Uterus (tissue), 2 donors: ENCODE data around the gene MAPKAPK2.

Experiments
- POLR2A ChIP-seq, 2 donors: fragments of 450-650 bp; IDR thresholded peaks; one replicate each; pipeline ENCODE4 v1.6.1; 2016; ENCODE audit warnings: antibody characterized with exemption in 2 of 2, mild to moderate bottlenecking in 1 of 2, moderate library complexity in 1 of 2
- TF ChIP-seq, protein P1 (sequence below), 4 experiments: fragments of 200-600 bp in 2 of 4; fragments of 450-650 bp in 2 of 4; sonication (generic) in 2 of 4; IDR thresholded peaks; one replicate each; pipeline ENCODE4 v1.5.1; 2016 to 2019; ENCODE audit warnings: antibody characterized with exemption in 4 of 4, mild to moderate bottlenecking in 2 of 4, moderate library complexity in 1 of 4

DNA sequence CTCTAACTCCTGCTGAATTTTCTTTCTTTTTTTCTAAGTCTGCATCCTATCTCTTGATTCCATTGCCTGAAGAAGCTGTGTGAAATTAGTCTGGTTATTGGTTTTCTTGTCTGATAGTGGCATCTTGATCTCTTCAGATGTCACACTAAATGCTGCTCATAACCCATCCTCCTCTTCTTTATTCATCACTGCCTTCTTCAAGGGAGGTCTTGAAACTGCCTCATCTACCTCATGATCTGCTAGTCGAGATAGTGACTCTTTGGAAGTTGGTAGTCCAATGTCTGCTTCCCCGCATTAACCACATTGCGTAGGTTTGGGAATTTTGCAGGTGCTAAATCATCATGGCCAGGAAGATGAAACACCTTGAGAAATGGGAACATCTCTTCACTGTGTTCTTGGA, 33.7 kb upstream of the MAPKAPK2 start:
- TF ChIP-seq, protein P1, sequence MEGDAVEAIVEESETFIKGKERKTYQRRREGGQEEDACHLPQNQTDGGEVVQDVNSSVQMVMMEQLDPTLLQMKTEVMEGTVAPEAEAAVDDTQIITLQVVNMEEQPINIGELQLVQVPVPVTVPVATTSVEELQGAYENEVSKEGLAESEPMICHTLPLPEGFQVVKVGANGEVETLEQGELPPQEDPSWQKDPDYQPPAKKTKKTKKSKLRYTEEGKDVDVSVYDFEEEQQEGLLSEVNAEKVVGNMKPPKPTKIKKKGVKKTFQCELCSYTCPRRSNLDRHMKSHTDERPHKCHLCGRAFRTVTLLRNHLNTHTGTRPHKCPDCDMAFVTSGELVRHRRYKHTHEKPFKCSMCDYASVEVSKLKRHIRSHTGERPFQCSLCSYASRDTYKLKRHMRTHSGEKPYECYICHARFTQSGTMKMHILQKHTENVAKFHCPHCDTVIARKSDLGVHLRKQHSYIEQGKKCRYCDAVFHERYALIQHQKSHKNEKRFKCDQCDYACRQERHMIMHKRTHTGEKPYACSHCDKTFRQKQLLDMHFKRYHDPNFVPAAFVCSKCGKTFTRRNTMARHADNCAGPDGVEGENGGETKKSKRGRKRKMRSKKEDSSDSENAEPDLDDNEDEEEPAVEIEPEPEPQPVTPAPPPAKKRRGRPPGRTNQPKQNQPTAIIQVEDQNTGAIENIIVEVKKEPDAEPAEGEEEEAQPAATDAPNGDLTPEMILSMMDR (IDR thresholded peaks at IDR 0.05) = no peak
- no peak for TF ChIP-seq POLR2A (IDR thresholded peaks at IDR 0.05)
